ENCODE results near the gene SSBP3.

- TF ChIP-seq CTCF (IDR thresholded peaks at IDR 0.05; ENCODE audit: low read depth, low read length, missing input control) (no peak), MAX (IDR thresholded peaks at IDR 0.05) (no peak), JUND (IDR thresholded peaks at IDR 0.05) (no peak), ZBTB33 (IDR thresholded peaks at IDR 0.05) (no peak), REST (IDR thresholded peaks at IDR 0.05) (no peak), EGR1 (IDR thresholded peaks at IDR 0.05; ENCODE audit: low read depth in 2 of 2) (no peak), TAF1 (conservative IDR thresholded peaks at IDR 0.05) (no peak), YY1 (IDR thresholded peaks at IDR 0.05) (no peak)
Observed at GRCh38 chr1:54353959-54354358, 52.2 kb downstream of the SSBP3 start.

Data from liver (tissue), 3 donors.